ENCODE results near the gene ZNF488. TPM values are rescaled to one million over a fixed set of nuclear protein-coding genes. Genes with fewer than 3 reads are reported as not detected.

ZNF488 gene
- total and polyA plus RNA-seq, 7 donors = 0.16 to 0.82 (median 0.65) TPM; not detected in 3

GRCh38 chr10:47364911-47365310, 19.2 kb downstream of the ZNF488 start:
- no peaks in the 10 kb centered on the region for H3K27me3 ChIP-seq
- no peaks in the 10 kb centered on the region for H3K9me3 ChIP-seq
- no peak overlapping the region for H3K27ac ChIP-seq
- TF ChIP-seq POLR2AphosphoS5 (IDR thresholded peaks at IDR 0.05) = no peak
- TF ChIP-seq POLR2A (IDR thresholded peaks at IDR 0.05) = no peak
- TF ChIP-seq EP300 (IDR thresholded peaks at IDR 0.05) = no peak
- TF ChIP-seq CTCF (IDR thresholded peaks at IDR 0.05) = no peak
- no peak overlapping the region for H3K4me3 ChIP-seq
- no peak for DNase-seq
- H3K4me1 ChIP-seq = no peaks in the 10 kb centered on the region
- WGBS, 2 donors = 93 to 94% methylated on average over 6 of the region's 6 CpGs
- intact Hi-C loops (cut with DNase I) = no loop called here
- no peaks in the 10 kb centered on the region for H3K36me3 ChIP-seq

- Histone ChIP-seq H3K4me1 (no peaks in the 10 kb centered on the region), H3K27ac (no peak overlapping the region), H3K9me3 (no peaks in the 10 kb centered on the region), H3K36me3 (no peaks in the 10 kb centered on the region), H3K4me3 (no peak overlapping the region), H3K27me3 (no peaks in the 10 kb centered on the region)
- intact Hi-C loops (cut with DNase I) = no loop called here
- DNase-seq = no peak
- TF ChIP-seq EP300 (IDR thresholded peaks at IDR 0.05) = no peak
- TF ChIP-seq CTCF (IDR thresholded peaks at IDR 0.05) = no peak
- no peak for TF ChIP-seq POLR2AphosphoS5 (IDR thresholded peaks at IDR 0.05)
- TF ChIP-seq POLR2A (IDR thresholded peaks at IDR 0.05) = no peak
- WGBS, 2 donors = 34 to 70% methylated on average over 4 of the region's 4 CpGs
These were observed 19.7 kb downstream of the ZNF488 start for GRCh38 chr10:47364366-47364765.

GRCh38 chr10:47363781-47364180, 20.3 kb downstream of the ZNF488 start:
- Histone ChIP-seq H3K4me1 (no peaks in the 10 kb centered on the region), H3K4me3 (no peak overlapping the region), H3K9me3 (no peaks in the 10 kb centered on the region), H3K27ac (no peak overlapping the region), H3K36me3 (no peaks in the 10 kb centered on the region), H3K27me3 (no peaks in the 10 kb centered on the region)
- 21 to 65% methylated on average over 3 of the region's 3 CpGs for WGBS, 2 donors
- TF ChIP-seq CTCF (IDR thresholded peaks at IDR 0.05) (no peak), EP300 (IDR thresholded peaks at IDR 0.05) (no peak), POLR2A (IDR thresholded peaks at IDR 0.05) (no peak), POLR2AphosphoS5 (IDR thresholded peaks at IDR 0.05) (no peak)
- intact Hi-C loops (cut with DNase I) = no loop called here
- DNase-seq = no peak

- Histone ChIP-seq H3K36me3 (no peaks in the 10 kb centered on the region), H3K4me1 (no peaks in the 10 kb centered on the region), H3K4me3 (no peak overlapping the region), H3K9me3 (no peaks in the 10 kb centered on the region), H3K27ac (no peak overlapping the region), H3K27me3 (no peaks in the 10 kb centered on the region)
- intact Hi-C loops (cut with DNase I) = no loop called here
- WGBS, 2 donors = 85 to 90% methylated on average over 3 of the region's 3 CpGs
- TF ChIP-seq POLR2AphosphoS5 (IDR thresholded peaks at IDR 0.05) (no peak), CTCF (IDR thresholded peaks at IDR 0.05) (no peak)
- no peak for DNase-seq
These were observed 21.9 kb downstream of the ZNF488 start for GRCh38 chr10:47362199-47362598.

GRCh38 chr10:47361293-47361692, 22.8 kb downstream of the ZNF488 start:
- intact Hi-C loops (cut with DNase I) = no loop called here

More at GRCh38 chr10:47361293-47361692, 22.8 kb downstream of the ZNF488 start:
- TF ChIP-seq CTCF (IDR thresholded peaks at IDR 0.05) = peak in 3 of 4 experiments; percentile 43 to 60 (median 48)
- no peak for TF ChIP-seq POLR2A (IDR thresholded peaks at IDR 0.05)
- TF ChIP-seq EP300 (IDR thresholded peaks at IDR 0.05) = no peak
- Histone ChIP-seq H3K27ac (no peak overlapping the region), H3K36me3 (no peaks in the 10 kb centered on the region), H3K27me3 (no peaks in the 10 kb centered on the region), H3K9me3 (no peaks in the 10 kb centered on the region), H3K4me3 (no peak overlapping the region), H3K4me1 (no peaks in the 10 kb centered on the region)
- DNase-seq = no peak
- 58 to 60% methylated on average over 9 of the region's 9 CpGs for WGBS, 2 donors
